GM18873 (cell line): ENCODE data around the gene KPNA2.
"Not testable (repeated sequence)": the region's sequence is repeated elsewhere in the genome, so short reads cannot be mapped to it uniquely, and the experiment has no call there.

Experiments
- ATAC-seq: cut with Tn5 transposase; IDR thresholded peaks from one replicate; pipeline ENCODE4 v1.9.1; 2021; ENCODE audit warnings: mild to moderate bottlenecking, moderate library complexity, moderate number of reproducible peaks; ENCODE audit not compliant: unreplicated experiment, low FRiP score

Gene KPNA2

GRCh38 chr17:68035523-68036303 lies at the start of gene KPNA2:
Gene KPNA2 (plus strand): TSS chr17:68035735. CDS start chr17:68037133, 1,398 bp downstream.
- peak; percentile 87 for ATAC-seq

DNA sequence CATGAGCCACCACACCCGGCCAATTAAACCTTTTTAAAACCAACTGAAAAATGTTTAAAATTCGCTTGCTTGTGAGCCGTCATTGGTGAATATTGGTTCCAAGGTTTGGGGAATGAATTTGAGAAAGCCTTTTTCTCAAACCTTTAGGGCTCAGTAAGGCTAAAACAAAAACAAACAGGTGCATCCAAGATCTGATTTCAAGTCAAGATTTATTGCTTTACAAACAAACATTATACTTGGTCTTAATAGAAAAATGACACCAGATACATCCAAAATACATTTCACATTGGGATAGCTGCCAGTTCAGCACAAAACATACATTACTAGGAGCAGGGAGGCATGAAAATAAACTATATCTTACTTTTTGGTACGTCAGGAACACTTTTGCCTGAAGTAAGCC lies 44.6 kb upstream of the KPNA2 start:
- no peak for ATAC-seq

DNA sequence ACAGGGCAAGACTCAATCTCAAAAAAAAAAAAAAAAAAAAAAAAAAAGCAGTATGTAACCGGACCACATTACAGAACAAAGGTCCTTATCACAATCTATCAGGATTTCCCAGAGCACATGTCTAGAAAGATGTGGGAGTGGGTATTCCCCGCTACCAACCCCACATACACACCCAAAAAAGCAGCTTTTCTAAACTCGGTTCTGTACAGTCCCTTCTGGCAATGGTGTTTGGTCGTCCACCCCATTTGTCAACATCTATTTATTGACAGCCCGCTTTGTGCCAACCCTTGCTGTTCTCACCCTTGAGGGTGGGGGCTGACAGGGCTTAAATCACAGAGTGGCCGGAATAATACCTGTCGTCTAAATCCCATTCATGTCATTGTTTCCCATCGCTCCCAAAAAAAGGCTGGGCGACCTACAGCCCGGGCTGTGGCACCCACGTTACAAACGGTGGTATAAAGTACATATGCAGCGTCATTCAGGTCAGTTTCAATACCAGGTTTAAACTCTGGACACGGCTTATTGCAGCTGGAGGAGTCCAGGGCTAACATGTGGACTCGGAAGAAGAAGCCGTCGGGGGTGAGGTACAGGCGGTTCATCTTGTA lies 42.9 kb upstream of the KPNA2 start:
- ATAC-seq, result no peak

DNA sequence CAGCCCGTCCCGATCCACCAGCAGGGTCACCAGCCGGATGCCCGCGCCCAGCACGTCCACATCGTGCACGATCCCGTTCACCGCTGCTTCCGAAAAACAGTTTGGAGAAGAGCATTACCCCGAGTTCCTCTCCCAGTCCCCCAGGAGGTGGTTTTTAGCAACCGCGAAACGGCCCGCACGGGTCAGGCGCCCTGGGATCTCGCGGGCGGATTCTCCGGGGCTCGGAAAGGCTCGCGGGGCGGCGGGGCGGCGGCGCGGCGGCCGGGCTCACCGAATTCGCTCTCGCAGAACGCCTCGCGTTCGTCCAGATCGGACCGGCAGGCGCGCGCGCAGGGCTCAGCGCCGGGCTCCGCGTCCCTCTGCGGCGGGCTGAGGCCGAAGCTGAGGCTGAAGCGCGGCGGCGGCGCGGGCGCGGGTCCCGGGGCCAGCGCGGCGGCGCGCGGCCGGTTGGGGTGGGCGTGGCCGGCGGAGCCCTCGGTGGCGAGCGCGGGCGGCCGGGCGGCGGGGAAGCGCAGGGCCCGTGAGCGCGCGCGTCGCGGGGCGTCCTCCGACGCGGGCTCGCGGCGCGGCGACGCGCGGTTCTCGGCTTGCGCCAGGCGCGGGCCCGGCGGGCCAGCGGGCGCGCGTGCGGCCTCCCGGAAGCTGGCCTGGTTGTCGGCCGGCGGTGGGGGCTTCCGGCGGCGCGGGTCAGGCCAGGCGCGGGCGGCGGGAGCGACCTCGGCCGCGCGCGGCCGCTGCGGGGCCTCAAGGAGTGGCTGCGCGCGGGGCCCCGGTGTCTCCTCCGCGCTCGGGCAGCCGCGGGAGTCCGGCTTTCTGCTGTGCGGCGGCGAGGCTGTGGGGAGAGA lies 42.2 kb upstream of the KPNA2 start:
- peak; percentile 58 for ATAC-seq

DNA sequence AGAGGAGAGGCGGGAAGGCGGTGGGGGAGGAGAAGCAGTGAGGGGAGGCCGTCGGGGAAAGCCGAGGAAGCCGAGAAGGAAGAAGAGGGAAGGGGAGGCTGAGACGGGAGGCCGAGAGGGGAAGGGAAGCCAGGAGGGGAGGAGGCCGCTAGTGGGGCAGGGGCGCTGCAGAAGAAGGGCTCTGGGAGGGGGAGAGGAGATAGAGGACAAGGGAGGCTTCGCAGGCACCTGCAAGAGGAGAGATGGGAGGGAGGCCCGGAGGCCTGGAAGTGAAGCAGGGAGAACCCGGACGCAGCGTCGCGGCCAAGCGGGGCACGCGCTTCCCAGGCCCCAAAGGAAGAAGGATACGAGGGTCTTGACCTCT lies 41.6 kb upstream of the KPNA2 start:
- peak; percentile 4 for ATAC-seq

DNA sequence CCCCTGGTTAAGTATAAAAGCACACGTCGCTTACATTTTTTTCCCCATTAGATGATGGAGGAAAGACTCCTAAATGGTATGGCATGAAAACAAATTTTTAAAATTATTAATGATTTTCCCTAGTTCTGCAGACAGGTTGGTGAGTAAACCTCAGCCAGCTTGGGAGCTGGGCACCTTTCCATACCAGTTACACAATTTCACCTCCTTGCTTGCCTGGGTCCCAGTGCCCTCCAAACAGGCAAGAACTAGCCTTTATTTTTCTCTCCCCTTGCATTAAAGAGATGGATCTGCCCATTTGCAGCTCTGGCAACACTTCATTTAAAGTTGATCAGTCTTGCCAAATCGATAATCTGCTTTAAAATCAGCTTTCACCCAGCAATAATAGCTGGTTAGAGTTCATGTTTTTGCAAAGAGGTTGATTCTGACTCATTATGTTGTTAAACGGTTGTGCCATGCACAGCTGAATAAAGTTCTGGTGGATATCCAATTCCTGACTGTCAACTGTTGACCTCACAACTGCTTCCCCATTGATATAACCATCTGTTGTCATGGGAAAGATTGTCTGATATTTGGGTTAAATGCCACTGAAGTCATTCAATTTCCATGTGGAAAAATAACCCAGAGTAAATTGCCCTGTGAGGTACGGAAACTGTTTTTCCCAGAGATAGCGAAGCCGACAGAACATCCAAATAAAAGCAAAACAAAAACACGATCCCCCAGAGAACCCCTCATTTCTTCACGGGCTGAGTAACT lies 40.5 kb upstream of the KPNA2 start:
- ATAC-seq, result no peak

DNA sequence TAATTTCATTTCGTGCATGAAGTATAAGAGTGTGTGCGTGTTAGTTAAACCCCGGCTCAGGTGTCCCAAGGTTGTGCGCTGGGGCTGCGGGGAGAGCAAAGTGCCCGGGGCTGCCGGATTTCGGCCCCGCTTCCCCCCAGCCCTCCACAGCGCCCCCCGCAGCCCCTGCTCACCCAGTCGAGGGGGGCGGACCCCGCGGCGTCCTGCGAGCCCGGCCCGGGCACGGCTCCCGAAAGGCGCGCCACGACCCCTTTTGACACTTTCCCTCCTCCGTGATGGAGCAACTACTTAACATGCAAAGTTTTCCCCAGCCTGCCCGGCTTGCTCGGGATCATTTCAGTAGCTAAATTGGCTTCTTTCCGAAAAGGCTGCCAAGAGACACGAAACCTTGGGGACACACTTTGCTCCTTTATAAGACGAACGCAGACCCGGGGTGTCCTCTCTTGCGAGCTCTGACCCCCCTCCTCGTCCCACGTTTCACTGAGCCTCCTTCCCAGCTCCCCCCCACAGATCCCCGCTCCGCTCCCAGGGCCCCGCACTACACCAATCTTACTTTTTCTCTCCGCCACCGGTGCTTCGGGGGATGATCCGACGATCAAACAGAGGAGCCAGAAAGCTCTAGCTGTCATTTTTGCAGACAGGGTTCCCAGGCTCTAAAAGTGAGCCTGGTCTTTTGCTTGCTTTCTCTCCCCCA lies 39.8 kb upstream of the KPNA2 start:
- ATAC-seq, result no peak

DNA sequence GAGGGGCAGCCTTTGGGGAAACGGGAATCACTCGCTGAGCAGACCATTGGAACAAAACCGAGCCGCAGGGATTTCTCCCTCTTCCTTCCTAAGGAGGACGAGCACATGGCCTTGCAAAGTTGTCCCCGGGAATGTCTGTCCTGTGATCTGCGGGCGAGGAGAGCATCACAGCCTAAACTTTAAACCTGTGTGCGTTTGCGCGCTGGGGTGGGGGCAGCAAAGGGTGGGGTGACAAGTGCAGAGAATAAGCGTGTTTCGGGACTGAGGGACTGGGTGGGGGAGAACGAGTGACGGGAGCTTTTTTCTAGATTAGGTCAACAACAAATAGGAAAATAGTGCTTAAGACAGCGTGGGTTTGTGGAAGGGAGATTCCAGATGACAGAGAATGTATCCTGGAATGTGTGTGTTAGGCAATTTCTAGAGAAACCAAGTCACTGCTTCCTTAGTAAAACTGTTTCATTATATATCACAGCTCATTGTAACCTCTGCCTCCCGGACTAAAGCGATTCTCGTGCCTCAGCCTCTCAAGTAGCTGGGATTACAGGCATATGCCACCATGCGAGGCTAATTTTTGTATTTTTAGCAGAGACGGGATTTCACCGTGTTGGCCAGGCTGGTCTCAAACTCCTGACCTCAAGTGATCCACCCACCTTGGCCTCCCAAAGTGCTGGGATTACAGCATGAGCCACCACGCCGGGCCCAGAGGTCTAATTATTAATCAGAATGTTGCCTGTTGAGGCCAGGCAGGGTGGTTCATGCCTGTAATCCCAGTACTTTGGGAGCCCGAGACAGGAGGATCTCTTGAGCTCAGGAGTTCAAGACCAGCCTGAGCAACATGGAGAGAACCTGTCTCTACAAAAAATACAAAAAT lies 39.0 kb upstream of the KPNA2 start, which contains the start of gene C17orf58:
C17orf58 (minus strand) TSS at position 169 of the 871 bp plus-strand sequence. CDS start 271 bp downstream, outside the sequence.
- ATAC-seq, result not testable (repeated sequence)

DNA sequence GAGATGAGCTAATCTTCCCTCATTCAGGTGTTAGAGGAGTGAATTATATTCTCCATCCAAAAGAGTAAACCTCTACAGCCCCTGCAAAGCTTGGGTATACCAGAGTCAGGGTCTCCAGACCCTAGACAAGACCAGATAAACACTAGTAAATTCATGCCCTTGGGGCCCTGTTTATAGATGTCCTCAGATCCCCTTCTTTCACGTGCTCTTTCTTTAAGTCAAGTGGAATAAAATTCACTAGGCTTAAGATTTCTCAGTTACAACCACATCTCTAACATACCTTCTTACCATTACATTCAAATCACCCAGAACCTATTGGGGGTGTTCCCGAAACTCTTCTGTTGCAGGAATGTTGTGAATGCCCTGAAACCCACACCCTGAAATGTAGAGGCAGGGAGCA lies 37.1 kb upstream of the KPNA2 start:
- ATAC-seq, result no peak

GRCh38 chr17:67999291-67999911 lies 36.1 kb upstream of the KPNA2 start:
- ATAC-seq, result no peak

GRCh38 chr17:68004201-68004600 lies 31.3 kb upstream of the KPNA2 start:
- no peak for ATAC-seq

- ATAC-seq, result no peak
Measured at GRCh38 chr17:68006797-68007196, 28.7 kb upstream of the KPNA2 start.

- no peak for ATAC-seq
Measured at GRCh38 chr17:68011199-68011665, 24.3 kb upstream of the KPNA2 start.

GRCh38 chr17:68013385-68013784 lies 22.1 kb upstream of the KPNA2 start:
- ATAC-seq, result no peak

- no peak for ATAC-seq
Measured at GRCh38 chr17:68015081-68015723, 20.3 kb upstream of the KPNA2 start.

GRCh38 chr17:68016838-68017237 lies 18.7 kb upstream of the KPNA2 start:
- ATAC-seq, result no peak

DNA sequence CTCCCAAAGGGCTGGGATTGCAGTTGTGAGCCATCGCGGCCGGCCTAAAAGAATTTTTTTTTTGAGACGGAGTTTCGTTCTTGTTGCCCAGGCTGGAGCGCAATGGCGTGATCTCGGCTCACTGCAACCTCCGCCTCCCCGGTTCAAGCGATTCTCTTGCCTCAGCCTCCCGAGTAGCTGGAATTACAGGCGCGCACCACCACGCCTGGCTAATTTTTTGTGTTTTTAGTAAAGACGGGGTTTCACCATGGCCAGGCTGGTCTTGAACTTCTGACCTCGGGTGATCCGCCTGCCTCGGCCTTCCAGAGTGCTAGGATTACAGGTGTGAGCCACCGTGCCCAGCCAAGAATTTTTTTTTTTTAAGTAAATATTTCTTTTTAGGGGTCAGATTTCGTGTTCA lies 17.0 kb upstream of the KPNA2 start:
- ATAC-seq, result not testable (repeated sequence)

GRCh38 chr17:68019336-68019674 lies 16.2 kb upstream of the KPNA2 start:
- ATAC-seq, result no peak
